H1 (cell line): Measurements from ENCODE around the gene ADD1.

Source experiments
- EZH2 ChIP-seq: fragments of 200-600 bp; sonication (generic); IDR thresholded peaks from 2 replicates; pipeline ENCODE4 v1.7.1; 2012; ENCODE audit warnings: low read depth, mild to moderate bottlenecking, moderate library complexity, low read length, inconsistent platforms; ENCODE audit not compliant: severe bottlenecking
- GTF2F1 ChIP-seq: IDR thresholded peaks from 2 replicates; pipeline ENCODE4 v1.6.1; 2012; ENCODE audit warnings: low read depth, low read length, improper control_type of control experiment, borderline replicate concordance

DNA sequence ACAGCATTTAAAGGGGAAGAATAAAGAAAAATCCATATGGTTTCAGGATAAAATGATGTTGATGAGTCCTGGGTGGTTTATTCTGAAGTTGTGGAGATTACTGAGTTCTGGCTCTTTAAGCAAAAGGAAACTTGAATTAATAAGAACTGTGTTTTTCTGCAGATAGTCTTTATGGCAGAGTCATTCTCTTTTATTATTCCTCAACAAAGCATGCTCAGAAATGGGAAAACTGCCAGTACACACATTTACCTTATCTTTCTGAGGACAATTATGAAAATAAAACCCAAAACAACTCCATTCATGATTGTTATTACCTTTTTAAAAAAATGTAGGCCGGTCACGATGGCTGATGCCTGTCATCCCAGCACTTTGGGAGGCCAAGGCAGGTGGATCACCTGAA lies 58.5 kb downstream of the ADD1 start:
- no peak for TF ChIP-seq EZH2
- no peak for TF ChIP-seq GTF2F1
